ENCODE data around the gene OPN4.

- TF ChIP-seq EZH2 (IDR thresholded peaks at IDR 0.05; ENCODE audit: low read depth, low read length, severe bottlenecking) = no peak
- TF ChIP-seq USF2 (IDR thresholded peaks at IDR 0.05; ENCODE audit: low read length) = no peak
- no peak for TF ChIP-seq CREB1 (IDR thresholded peaks at IDR 0.05)
- TF ChIP-seq CEBPB (IDR thresholded peaks at IDR 0.05; ENCODE audit: low read depth, low read length) = no peak
- no peak for TF ChIP-seq CTCF (IDR thresholded peaks at IDR 0.05; ENCODE audit: control extremely low read depth in 1 of 3, insufficient read depth in 1 of 3, low read depth in 1 of 3, low read length in 3 of 3)
- no peak for TF ChIP-seq GABPA (IDR thresholded peaks at IDR 0.05; ENCODE audit: borderline replicate concordance, insufficient read depth, low read length)
- TF ChIP-seq YY1 (IDR thresholded peaks at IDR 0.05; ENCODE audit: low read depth, low read length) = no peak
- no peak for TF ChIP-seq SUZ12 (IDR thresholded peaks at IDR 0.05; ENCODE audit: low read length)
- no peak for TF ChIP-seq POLR2AphosphoS5 (IDR thresholded peaks at IDR 0.05; ENCODE audit: low read depth, low read length)
- TF ChIP-seq TAF1 (IDR thresholded peaks at IDR 0.05; ENCODE audit: low read depth, low read length) = no peak
- TF ChIP-seq ATF3 (IDR thresholded peaks at IDR 0.05; ENCODE audit: insufficient read depth, low read depth, low read length) = no peak
These were observed 2.6 kb upstream of the OPN4 start for GRCh38 chr10:86651631-86652331.

Data from H1 (cell line).